NCI-H82 (cell line): ENCODE data around the gene REPIN1.

ENCODE experiments used
- DNase-seq: peaks from one replicate; lab custom pipeline; 2025; lab: John Stamatoyannopoulos, UW

Gene REPIN1

GRCh38 chr7:150337179-150337578 lies 31.4 kb upstream of the REPIN1 start:
- no peak for DNase-seq

GRCh38 chr7:150337659-150338081 lies 31.0 kb upstream of the REPIN1 start:
- DNase-seq = no peak

- DNase-seq = no peak
Measured at GRCh38 chr7:150338166-150338829, 30.3 kb upstream of the REPIN1 start.

- DNase-seq = no peak
Measured at GRCh38 chr7:150339409-150339809, 29.2 kb upstream of the REPIN1 start.

- no peak for DNase-seq
Measured at GRCh38 chr7:150340024-150340749, 28.4 kb upstream of the REPIN1 start.

GRCh38 chr7:150340875-150341262 lies 27.8 kb upstream of the REPIN1 start:
- no peak for DNase-seq

- DNase-seq = no peak
Measured at GRCh38 chr7:150341263-150342120, 27.1 kb upstream of the REPIN1 start, which contains the start of gene RARRES2. Gene RARRES2, minus strand, starts transcription at chr7:150341629. Its CDS starts 1,020 bp downstream, at chr7:150340609.

GRCh38 chr7:150342121-150342408 lies 26.6 kb upstream of the REPIN1 start:
- no peak for DNase-seq

- DNase-seq = no peak
Measured at GRCh38 chr7:150343225-150343624, 25.4 kb upstream of the REPIN1 start.

GRCh38 chr7:150344299-150344698 lies 24.3 kb upstream of the REPIN1 start:
- DNase-seq = no peak

- no peak for DNase-seq
Measured at GRCh38 chr7:150345012-150345411, 23.6 kb upstream of the REPIN1 start.

GRCh38 chr7:150346922-150347321 lies 21.7 kb upstream of the REPIN1 start:
- DNase-seq = no peak

GRCh38 chr7:150351587-150352194 lies 16.9 kb upstream of the REPIN1 start:
- peak; percentile 44 for DNase-seq

GRCh38 chr7:150355666-150356059 lies 13.0 kb upstream of the REPIN1 start:
- no peak for DNase-seq

GRCh38 chr7:150356265-150356897 lies 12.2 kb upstream of the REPIN1 start:
- peak; percentile 68 for DNase-seq

GRCh38 chr7:150357270-150357669 lies 11.4 kb upstream of the REPIN1 start:
- DNase-seq = peak; percentile 92

GRCh38 chr7:150357771-150358427 lies 10.7 kb upstream of the REPIN1 start:
- peak; percentile 37 for DNase-seq

- no peak for DNase-seq
Measured at GRCh38 chr7:150358433-150358832, 10.2 kb upstream of the REPIN1 start.

- no peak for DNase-seq
Measured at GRCh38 chr7:150358988-150359621, 9.5 kb upstream of the REPIN1 start.

GRCh38 chr7:150359622-150360362 lies 8.8 kb upstream of the REPIN1 start:
- no peak for DNase-seq
